GM12874 (cell line): ENCODE measurements around the gene TUBA4A.

Experiments
- TF ChIP-seq, protein P1 (sequence below): IDR thresholded peaks from 2 replicates; pipeline ENCODE4 v1.5.1; 2011; ENCODE audit warnings: low read depth, mild to moderate bottlenecking, control low read depth, low read length, moderate library complexity; ENCODE audit not compliant: insufficient read depth

Gene TUBA4A

GRCh38 chr2:219285373-219285735, 31.6 kb upstream of the TUBA4A start:
- TF ChIP-seq, protein P1, sequence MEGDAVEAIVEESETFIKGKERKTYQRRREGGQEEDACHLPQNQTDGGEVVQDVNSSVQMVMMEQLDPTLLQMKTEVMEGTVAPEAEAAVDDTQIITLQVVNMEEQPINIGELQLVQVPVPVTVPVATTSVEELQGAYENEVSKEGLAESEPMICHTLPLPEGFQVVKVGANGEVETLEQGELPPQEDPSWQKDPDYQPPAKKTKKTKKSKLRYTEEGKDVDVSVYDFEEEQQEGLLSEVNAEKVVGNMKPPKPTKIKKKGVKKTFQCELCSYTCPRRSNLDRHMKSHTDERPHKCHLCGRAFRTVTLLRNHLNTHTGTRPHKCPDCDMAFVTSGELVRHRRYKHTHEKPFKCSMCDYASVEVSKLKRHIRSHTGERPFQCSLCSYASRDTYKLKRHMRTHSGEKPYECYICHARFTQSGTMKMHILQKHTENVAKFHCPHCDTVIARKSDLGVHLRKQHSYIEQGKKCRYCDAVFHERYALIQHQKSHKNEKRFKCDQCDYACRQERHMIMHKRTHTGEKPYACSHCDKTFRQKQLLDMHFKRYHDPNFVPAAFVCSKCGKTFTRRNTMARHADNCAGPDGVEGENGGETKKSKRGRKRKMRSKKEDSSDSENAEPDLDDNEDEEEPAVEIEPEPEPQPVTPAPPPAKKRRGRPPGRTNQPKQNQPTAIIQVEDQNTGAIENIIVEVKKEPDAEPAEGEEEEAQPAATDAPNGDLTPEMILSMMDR: no peak

DNA sequence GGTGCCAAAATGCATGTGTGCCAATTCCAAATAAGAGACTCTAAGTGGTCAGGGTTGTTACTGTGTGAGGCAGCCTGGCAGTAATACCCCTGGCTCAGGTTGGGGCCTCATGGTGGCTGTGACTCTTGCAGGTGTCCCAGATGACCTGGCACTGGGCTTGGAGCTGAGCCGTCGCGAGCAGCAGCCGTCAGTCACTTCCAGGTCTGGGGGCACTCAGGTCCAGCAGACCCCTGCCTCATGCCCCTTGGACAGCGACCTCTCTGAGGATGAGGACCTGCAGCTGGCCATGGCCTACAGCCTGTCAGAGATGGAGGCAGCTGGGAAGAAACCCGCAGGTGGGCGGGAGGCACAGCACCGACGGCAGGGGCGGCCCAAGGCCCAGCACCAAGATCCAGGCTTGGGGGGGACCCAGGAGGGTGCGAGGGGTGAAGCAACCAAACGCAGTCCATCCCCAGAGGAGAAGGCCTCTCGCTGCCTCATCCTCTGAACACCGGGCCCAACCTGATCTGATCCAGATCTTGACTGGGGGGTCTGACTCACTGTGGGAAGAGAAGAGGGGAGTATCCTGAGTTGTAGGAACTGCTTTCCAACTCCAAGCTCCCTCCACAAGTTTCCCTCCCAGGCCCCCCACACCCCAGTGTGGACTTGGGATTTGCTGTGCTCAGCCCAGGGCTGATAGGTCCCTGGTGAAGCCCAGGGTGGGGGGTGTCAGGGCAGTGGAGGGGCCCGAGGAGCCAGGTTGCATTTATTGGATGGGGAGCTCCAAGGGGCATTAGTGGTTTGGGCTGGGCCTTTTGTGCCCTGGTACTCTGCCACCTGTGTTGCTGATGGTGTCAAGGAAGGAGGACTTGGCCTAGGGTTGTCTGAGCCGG, 31.0 kb upstream of the TUBA4A start:
- TF ChIP-seq, protein P1: no peak

DNA sequence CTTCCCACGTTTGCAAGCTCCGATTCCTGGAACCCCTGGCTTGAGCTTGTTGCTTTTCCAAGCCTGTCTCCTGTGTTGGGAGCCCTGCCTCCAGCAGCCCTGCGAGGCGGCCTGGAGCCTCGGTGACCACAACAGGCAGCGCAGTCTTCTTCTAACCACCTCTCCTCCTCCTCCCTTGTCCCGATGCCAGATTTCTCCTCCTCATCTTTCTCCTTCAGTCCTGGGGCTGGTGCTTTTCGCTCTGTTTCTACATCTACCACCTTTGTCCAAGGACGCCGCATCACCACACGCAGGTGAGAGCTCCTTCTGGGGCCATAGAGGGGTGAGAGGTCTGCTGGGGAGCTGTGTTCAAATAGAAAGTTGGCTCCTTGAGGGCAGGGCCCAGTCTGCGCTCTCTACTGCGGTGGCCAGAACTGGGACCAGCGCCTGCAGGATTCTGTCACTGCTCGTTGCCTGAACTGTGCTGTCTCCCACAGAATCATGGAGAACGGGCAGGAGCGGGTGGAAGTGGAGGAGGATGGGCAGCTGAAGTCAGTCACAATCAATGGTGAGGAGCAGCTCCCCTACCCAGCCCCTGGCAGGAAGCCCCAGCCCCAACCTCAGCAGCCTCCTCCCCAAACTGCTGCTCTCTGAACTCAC, 29.3 kb upstream of the TUBA4A start:
- TF ChIP-seq, protein P1: no peak

DNA sequence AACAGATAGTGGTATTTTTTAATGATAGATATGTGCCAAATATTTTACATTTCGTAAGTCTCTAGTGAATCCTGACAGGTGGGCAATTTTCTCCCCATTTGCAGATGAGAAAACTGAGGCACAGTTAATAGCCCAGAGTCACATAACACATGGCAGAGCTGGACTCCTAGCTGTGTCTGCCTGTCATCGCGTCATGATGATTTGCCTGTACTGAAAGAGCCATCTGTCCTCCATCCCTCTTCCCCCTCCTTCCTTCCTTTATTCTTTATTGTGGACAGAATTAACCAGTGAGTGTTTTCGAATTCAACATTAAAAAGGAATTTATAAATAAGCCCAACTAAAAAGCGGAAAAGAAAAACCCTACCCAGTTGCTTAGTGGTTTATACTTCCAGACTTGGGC, 28.7 kb upstream of the TUBA4A start:
- TF ChIP-seq, protein P1: no peak

- TF ChIP-seq, protein P1: no peak
Observed at GRCh38 chr2:219281588-219281987, 27.9 kb upstream of the TUBA4A start.

DNA sequence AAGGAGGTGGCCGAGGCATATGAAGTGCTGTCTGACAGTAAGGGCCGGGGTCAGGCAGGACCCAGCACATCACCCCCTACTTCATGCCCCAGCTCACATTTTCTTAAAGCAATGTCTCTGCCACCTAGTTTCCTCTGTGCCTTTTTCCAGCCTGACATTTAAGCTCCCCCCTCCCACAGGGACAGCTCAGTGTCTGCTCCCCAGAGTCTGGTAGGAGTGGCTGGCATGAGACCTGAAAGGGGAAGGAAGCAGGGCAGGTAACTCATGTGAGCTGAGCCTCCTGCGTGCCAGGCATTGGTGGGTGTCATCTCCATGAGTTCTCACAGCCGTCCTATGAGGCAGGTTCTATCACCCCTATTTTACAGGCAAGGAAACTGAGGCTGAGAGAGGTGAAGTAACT, 26.9 kb upstream of the TUBA4A start:
- TF ChIP-seq, protein P1: no peak

DNA sequence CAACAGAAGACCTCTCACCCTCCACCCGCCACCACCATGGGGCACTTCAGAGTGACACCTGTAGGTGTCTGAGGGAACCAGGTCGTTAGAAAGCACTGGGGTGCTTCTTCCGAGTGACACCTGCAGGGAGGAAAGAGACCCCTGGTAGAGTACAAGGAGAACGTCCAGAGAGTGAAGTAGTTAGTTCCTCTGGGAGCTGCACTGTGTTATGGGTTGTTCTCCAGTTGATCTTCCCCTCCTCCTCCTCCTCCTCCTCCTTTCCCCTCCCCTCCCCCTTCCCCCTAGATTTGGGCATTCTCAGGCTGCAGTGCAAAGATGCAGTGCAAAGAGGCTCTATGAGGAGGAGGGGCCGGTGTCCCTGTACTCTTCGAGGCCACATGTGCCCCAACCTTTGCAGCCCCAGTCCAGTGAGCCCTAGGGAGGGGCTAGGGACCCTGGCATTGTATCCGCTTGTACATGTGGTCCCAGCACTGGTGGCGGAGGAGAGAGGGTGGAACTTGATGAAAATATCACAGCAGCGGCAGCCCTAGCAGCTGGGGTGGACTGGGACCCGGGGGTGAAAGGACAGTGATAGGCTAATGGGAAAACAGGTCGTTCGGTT, 26.3 kb upstream of the TUBA4A start:
- TF ChIP-seq, protein P1: no peak
